GM23338 (cell line): ENCODE measurements around the gene PIKFYVE. TPM values are rescaled to one million over a fixed set of nuclear protein-coding genes. Genes with fewer than 3 reads are reported as not detected.

ENCODE experiments used
- ATAC-seq: fragments of 200-7000 bp; cut with Tn5 transposase; 3 replicates; pipeline ENCODE4 v1.9.1; 2020
- DNase-seq: peaks from one replicate; pipeline ENCODE4 v3.0.0-alpha.2; 2015; ENCODE audit warnings: low spot score
- H2AFZ ChIP-seq: fragments of 200-600 bp; sonication (generic); 2 replicates; pipeline ENCODE4 v1.8.0; 2016; ENCODE audit warnings: antibody characterized with exemption, mild to moderate bottlenecking, moderate library complexity
- H3F3A ChIP-seq: fragments of 200-600 bp; sonication (generic); replicated peaks from 2 replicates; pipeline ENCODE4 v1.8.0; 2017; ENCODE audit warnings: antibody characterized with exemption, mixed run types, low read depth
- H3K27ac ChIP-seq: fragments of 200-600 bp; sonication (generic); 2 replicates; pipeline ENCODE4 v1.6.1; 2016; ENCODE audit warnings: low read depth
- H3K27me3 ChIP-seq: fragments of 200-600 bp; sonication (generic); 2 replicates; pipeline ENCODE4 v1.8.0; 2016; ENCODE audit warnings: mild to moderate bottlenecking, mixed run types, moderate library complexity; ENCODE audit not compliant: insufficient read depth
- H3K36me3 ChIP-seq: fragments of 200-600 bp; sonication (generic); 2 replicates; pipeline ENCODE4 v1.8.0; 2016; ENCODE audit warnings: mild to moderate bottlenecking; ENCODE audit not compliant: insufficient read depth
- H3K4me1 ChIP-seq: fragments of 200-600 bp; sonication (generic); 2 replicates; pipeline ENCODE4 v1.8.0; 2016; ENCODE audit warnings: mild to moderate bottlenecking, moderate library complexity; ENCODE audit not compliant: insufficient read depth
- H3K4me2 ChIP-seq: fragments of 200-600 bp; sonication (generic); 2 replicates; pipeline ENCODE4 v1.7.1; 2017; ENCODE audit warnings: mixed run types
- H3K4me3 ChIP-seq: fragments of 200-600 bp; sonication (generic); 2 replicates; pipeline ENCODE4 v1.6.1; 2016; ENCODE audit warnings: mixed run types
- H3K79me2 ChIP-seq: fragments of 200-600 bp; sonication (generic); replicated peaks from 2 replicates; pipeline ENCODE4 v1.8.0; 2017; ENCODE audit warnings: mild to moderate bottlenecking; ENCODE audit not compliant: insufficient read depth
- H3K9me2 ChIP-seq: fragments of 200-600 bp; sonication (generic); 2 replicates; pipeline ENCODE4 v1.8.0; 2017; ENCODE audit not compliant: insufficient read depth
- H4K20me1 ChIP-seq: fragments of 200-600 bp; sonication (generic); replicated peaks from 2 replicates; pipeline ENCODE4 v1.8.0; 2017; ENCODE audit warnings: mild to moderate bottlenecking; ENCODE audit not compliant: insufficient read depth
- H3K27ac Mint-ChIP-seq: 2 replicates; pipeline ENCODE4 v1.8.0; 2020; ENCODE audit warnings: inconsistent platforms, mild to moderate bottlenecking, moderate library complexity, mixed read lengths
- H3K27me3 Mint-ChIP-seq: 3 replicates; pipeline ENCODE4 v1.8.0; 2022; ENCODE audit warnings: low read depth, mild to moderate bottlenecking, moderate library complexity, mixed read lengths, inconsistent platforms; ENCODE audit not compliant: insufficient read depth, poor library complexity
- H3K36me3 Mint-ChIP-seq: 3 replicates; pipeline ENCODE4 v1.8.0; 2021; ENCODE audit warnings: low read depth, mild to moderate bottlenecking, inconsistent platforms, moderate library complexity, mixed read lengths
- H3K4me1 Mint-ChIP-seq: 3 replicates; pipeline ENCODE4 v1.8.0; 2020; ENCODE audit warnings: mild to moderate bottlenecking, inconsistent platforms, mixed read lengths
- H3K4me3 Mint-ChIP-seq: 3 replicates; pipeline ENCODE4 v1.8.0; 2021; ENCODE audit warnings: moderate library complexity, mild to moderate bottlenecking, inconsistent platforms, mixed read lengths
- H3K9me3 Mint-ChIP-seq: 3 replicates; pipeline ENCODE4 v1.8.0; 2020; ENCODE audit warnings: moderate library complexity, mild to moderate bottlenecking, inconsistent platforms, mixed read lengths
- CREB1 ChIP-seq: fragments of 250-450 bp; sonication (Bioruptor Pico); IDR thresholded peaks from 2 replicates; pipeline ENCODE4 v1.5.0; 2020; ENCODE audit warnings: low read depth, mild to moderate bottlenecking, moderate library complexity
- EZH2phosphoT487 ChIP-seq: fragments of 200-600 bp; sonication (generic); IDR thresholded peaks from one replicate; pipeline ENCODE4 v1.8.1; 2018; ENCODE audit warnings: antibody characterized with exemption; ENCODE audit not compliant: unreplicated experiment
- JUNB ChIP-seq: IDR thresholded peaks from one replicate; pipeline ENCODE4 v1.6.1; 2016; ENCODE audit warnings: antibody characterized with exemption; ENCODE audit not compliant: unreplicated experiment
- NANOG ChIP-seq: IDR thresholded peaks from 2 replicates; pipeline ENCODE4 v1.6.1; 2016; ENCODE audit warnings: antibody characterized with exemption, borderline replicate concordance
- POLR2AphosphoS5 ChIP-seq: IDR thresholded peaks from 2 replicates; pipeline ENCODE4 v1.6.1; 2016; ENCODE audit warnings: antibody characterized with exemption, low read depth
- ZNF114 ChIP-seq: fragments of 250-450 bp; sonication (Bioruptor Pico); IDR thresholded peaks from 2 replicates; pipeline ENCODE4 v1.5.0; 2020; ENCODE audit warnings: mild to moderate bottlenecking, moderate library complexity
- ZNF331 ChIP-seq: fragments of 250-450 bp; sonication (Bioruptor Pico); IDR thresholded peaks from 2 replicates; pipeline ENCODE4 v1.5.0; 2020; ENCODE audit warnings: low read depth, mild to moderate bottlenecking, moderate library complexity
- polyA plus RNA-seq: library from polyadenylated mRNA; unstranded; fragments of >200 nt; fragmentation: Nextera tagmentation; extraction: Ambion mirVana; gene quantifications from 2 replicates; pipeline ENCODE4 v1.2.1, GENCODE V29; 2016
- total RNA-seq: library from RNA; depleted of rRNA; stranded (reverse); fragments of >200 nt; shearing (Covaris generic); gene quantifications from 2 replicates; pipeline ENCODE4 v1.2.3, GENCODE V29; 2014
- TF ChIP-seq, protein P1 (sequence below), 2 experiments: fragments of 200-600 bp in 1 of 2; sonication (generic) in 1 of 2; conservative IDR thresholded peaks; 2 replicates each; pipeline versions ENCODE4 v1.5.1 to v1.6.1; 2016 to 2017; ENCODE audit warnings: antibody characterized with exemption in 2 of 2, low read depth in 2 of 2, mild to moderate bottlenecking in 2 of 2, moderate library complexity in 1 of 2
- TF ChIP-seq, protein P2 (sequence below): fragments of 250-450 bp; sonication (Bioruptor Pico); IDR thresholded peaks from 2 replicates; pipeline ENCODE4 v1.5.0; 2020; ENCODE audit warnings: mild to moderate bottlenecking, moderate library complexity
- TF ChIP-seq, protein P3 (sequence below): IDR thresholded peaks from one replicate; pipeline ENCODE4 v1.6.1; 2018; ENCODE audit warnings: antibody characterized with exemption; ENCODE audit not compliant: unreplicated experiment

PIKFYVE gene
- total and polyA plus RNA-seq, 2 experiments from 2014 or later: 15.1 to 48.0 TPM

DNA sequence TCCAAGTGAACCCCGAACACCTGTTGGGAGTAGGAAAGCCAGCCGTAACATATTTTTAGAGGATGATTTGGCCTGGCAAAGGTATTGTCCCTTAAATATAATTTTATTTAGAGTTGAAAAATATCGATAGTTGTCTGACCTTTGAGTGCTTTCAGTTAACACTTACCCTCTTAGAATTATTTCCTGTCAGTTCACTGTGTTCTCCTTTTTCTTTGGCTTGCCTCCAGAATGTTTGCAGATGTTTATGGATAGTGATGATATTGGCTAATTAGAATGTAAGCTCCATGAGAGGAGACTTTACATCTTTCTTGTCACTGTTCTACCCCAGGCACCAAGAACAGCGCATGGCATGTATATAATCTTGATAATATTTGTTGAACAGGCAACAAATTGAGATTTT, 19.8 kb downstream of the PIKFYVE start:
- peaks cover 3% of the 10 kb centered on the region for H4K20me1 ChIP-seq
- Mint-ChIP-seq H3K9me3 (peaks cover 2% of the 10 kb centered on the region; the same call in 1 of the 3 replicates), H3K4me1 (no peaks in the 10 kb centered on the region), H3K27me3 (no peaks in the 10 kb centered on the region), H3K36me3 (peaks cover 71% of the 10 kb centered on the region), H3K4me3 (no peak overlapping the region), H3K27ac (no peak overlapping the region)
- H3K79me2 ChIP-seq: peaks cover 11% of the 10 kb centered on the region; the same call in 1 of the 2 replicates
- H3K4me3 ChIP-seq: no peak overlapping the region
- H3K4me2 ChIP-seq: no peak overlapping the region
- ATAC-seq (no peak), DNase-seq (no peak)
- no peaks in the 10 kb centered on the region for H3K4me1 ChIP-seq
- H2AFZ ChIP-seq: no peak overlapping the region
- no peak overlapping the region for H3K27ac ChIP-seq
- H3K9me2 ChIP-seq: no peaks in the 10 kb centered on the region
- peaks cover 35% of the 10 kb centered on the region for H3K36me3 ChIP-seq
- no peak for TF ChIP-seq CREB1 (CRISPR knock-in tag)
- no peak for TF ChIP-seq JUNB
- no peaks in the 10 kb centered on the region for H3K27me3 ChIP-seq
- H3F3A ChIP-seq: no peaks in the 10 kb centered on the region

DNA sequence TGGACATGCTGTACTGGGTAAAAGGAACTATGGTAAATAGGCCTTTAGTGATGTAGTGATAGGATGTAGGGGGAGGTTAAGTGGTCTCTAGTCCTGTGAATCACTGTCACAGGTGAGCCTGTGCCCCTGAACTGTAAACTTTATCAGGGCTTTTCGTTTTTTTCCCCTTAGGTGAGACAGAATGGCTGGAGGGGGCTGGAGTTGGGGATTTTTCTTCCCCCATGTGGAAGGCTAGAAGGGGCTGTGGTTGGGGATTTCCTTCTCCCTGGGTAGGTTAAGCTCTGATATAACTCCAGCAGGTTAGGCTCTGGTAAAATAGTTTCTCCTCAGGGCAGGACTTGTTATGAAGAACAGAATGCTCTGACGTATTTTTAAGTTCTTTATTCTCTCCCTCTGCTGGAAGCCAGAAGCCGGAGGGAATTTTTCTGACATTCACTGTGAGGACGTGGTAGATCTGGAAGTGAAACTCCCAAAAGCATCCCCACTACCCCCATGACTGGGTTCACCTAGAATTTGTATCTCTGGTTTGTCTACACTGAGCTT, 28.5 kb downstream of the PIKFYVE start:
- Mint-ChIP-seq H3K4me3 (no peak overlapping the region), H3K4me1 (no peaks in the 10 kb centered on the region; the same call in 1 of the 3 replicates), H3K9me3 (peaks cover 2% of the 10 kb centered on the region; the same call in 1 of the 3 replicates), H3K27me3 (no peaks in the 10 kb centered on the region), H3K36me3 (peaks cover 48% of the 10 kb centered on the region), H3K27ac (no peak overlapping the region)
- Histone ChIP-seq H4K20me1 (peaks cover 8% of the 10 kb centered on the region; the same call in 1 of the 2 replicates), H3K79me2 (peaks cover 43% of the 10 kb centered on the region), H3K9me2 (no peaks in the 10 kb centered on the region), H3K36me3 (peaks cover 31% of the 10 kb centered on the region), H3K4me1 (no peaks in the 10 kb centered on the region), H2AFZ (no peak overlapping the region), H3K27me3 (no peaks in the 10 kb centered on the region), H3K4me3 (no peak overlapping the region), H3K4me2 (no peak overlapping the region), H3K27ac (no peak overlapping the region), H3F3A (no peaks in the 10 kb centered on the region)
- ATAC-seq (no peak), DNase-seq (no peak)
- TF ChIP-seq, protein P1, sequence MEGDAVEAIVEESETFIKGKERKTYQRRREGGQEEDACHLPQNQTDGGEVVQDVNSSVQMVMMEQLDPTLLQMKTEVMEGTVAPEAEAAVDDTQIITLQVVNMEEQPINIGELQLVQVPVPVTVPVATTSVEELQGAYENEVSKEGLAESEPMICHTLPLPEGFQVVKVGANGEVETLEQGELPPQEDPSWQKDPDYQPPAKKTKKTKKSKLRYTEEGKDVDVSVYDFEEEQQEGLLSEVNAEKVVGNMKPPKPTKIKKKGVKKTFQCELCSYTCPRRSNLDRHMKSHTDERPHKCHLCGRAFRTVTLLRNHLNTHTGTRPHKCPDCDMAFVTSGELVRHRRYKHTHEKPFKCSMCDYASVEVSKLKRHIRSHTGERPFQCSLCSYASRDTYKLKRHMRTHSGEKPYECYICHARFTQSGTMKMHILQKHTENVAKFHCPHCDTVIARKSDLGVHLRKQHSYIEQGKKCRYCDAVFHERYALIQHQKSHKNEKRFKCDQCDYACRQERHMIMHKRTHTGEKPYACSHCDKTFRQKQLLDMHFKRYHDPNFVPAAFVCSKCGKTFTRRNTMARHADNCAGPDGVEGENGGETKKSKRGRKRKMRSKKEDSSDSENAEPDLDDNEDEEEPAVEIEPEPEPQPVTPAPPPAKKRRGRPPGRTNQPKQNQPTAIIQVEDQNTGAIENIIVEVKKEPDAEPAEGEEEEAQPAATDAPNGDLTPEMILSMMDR (conservative IDR thresholded peaks at IDR 0.05; ENCODE audit: low read depth in 2 of 2): no peak
- TF ChIP-seq NANOG: no peak
- no peak for TF ChIP-seq CREB1 (CRISPR knock-in tag)
- no peak for TF ChIP-seq ZNF331 (CRISPR knock-in tag)
- no peak for TF ChIP-seq ZNF114 (CRISPR knock-in tag)
- TF ChIP-seq, protein P2, sequence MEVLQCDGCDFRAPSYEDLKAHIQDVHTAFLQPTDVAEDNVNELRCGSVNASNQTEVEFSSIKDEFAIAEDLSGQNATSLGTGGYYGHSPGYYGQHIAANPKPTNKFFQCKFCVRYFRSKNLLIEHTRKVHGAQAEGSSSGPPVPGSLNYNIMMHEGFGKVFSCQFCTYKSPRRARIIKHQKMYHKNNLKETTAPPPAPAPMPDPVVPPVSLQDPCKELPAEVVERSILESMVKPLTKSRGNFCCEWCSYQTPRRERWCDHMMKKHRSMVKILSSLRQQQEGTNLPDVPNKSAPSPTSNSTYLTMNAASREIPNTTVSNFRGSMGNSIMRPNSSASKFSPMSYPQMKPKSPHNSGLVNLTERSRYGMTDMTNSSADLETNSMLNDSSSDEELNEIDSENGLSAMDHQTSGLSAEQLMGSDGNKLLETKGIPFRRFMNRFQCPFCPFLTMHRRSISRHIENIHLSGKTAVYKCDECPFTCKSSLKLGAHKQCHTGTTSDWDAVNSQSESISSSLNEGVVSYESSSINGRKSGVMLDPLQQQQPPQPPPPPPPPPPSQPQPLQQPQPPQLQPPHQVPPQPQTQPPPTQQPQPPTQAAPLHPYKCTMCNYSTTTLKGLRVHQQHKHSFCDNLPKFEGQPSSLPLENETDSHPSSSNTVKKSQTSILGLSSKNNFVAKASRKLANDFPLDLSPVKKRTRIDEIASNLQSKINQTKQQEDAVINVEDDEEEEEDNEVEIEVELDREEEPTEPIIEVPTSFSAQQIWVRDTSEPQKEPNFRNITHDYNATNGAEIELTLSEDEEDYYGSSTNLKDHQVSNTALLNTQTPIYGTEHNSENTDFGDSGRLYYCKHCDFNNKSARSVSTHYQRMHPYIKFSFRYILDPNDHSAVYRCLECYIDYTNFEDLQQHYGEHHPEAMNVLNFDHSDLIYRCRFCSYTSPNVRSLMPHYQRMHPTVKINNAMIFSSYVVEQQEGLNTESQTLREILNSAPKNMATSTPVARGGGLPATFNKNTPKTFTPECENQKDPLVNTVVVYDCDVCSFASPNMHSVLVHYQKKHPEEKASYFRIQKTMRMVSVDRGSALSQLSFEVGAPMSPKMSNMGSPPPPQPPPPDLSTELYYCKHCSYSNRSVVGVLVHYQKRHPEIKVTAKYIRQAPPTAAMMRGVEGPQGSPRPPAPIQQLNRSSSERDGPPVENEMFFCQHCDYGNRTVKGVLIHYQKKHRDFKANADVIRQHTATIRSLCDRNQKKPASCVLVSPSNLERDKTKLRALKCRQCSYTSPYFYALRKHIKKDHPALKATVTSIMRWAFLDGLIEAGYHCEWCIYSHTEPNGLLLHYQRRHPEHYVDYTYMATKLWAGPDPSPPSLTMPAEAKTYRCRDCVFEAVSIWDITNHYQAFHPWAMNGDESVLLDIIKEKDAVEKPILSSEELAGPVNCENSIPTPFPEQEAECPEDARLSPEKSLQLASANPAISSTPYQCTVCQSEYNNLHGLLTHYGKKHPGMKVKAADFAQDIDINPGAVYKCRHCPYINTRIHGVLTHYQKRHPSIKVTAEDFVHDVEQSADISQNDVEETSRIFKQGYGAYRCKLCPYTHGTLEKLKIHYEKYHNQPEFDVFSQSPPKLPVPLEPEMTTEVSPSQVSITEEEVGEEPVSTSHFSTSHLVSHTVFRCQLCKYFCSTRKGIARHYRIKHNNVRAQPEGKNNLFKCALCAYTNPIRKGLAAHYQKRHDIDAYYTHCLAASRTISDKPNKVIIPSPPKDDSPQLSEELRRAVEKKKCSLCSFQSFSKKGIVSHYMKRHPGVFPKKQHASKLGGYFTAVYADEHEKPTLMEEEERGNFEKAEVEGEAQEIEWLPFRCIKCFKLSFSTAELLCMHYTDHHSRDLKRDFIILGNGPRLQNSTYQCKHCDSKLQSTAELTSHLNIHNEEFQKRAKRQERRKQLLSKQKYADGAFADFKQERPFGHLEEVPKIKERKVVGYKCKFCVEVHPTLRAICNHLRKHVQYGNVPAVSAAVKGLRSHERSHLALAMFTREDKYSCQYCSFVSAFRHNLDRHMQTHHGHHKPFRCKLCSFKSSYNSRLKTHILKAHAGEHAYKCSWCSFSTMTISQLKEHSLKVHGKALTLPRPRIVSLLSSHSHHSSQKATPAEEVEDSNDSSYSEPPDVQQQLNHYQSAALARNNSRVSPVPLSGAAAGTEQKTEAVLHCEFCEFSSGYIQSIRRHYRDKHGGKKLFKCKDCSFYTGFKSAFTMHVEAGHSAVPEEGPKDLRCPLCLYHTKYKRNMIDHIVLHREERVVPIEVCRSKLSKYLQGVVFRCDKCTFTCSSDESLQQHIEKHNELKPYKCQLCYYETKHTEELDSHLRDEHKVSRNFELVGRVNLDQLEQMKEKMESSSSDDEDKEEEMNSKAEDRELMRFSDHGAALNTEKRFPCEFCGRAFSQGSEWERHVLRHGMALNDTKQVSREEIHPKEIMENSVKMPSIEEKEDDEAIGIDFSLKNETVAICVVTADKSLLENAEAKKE: no peak
- TF ChIP-seq JUNB: no peak
- TF ChIP-seq EZH2phosphoT487: no peak
- no peak for TF ChIP-seq POLR2AphosphoS5
- TF ChIP-seq, protein P3, sequence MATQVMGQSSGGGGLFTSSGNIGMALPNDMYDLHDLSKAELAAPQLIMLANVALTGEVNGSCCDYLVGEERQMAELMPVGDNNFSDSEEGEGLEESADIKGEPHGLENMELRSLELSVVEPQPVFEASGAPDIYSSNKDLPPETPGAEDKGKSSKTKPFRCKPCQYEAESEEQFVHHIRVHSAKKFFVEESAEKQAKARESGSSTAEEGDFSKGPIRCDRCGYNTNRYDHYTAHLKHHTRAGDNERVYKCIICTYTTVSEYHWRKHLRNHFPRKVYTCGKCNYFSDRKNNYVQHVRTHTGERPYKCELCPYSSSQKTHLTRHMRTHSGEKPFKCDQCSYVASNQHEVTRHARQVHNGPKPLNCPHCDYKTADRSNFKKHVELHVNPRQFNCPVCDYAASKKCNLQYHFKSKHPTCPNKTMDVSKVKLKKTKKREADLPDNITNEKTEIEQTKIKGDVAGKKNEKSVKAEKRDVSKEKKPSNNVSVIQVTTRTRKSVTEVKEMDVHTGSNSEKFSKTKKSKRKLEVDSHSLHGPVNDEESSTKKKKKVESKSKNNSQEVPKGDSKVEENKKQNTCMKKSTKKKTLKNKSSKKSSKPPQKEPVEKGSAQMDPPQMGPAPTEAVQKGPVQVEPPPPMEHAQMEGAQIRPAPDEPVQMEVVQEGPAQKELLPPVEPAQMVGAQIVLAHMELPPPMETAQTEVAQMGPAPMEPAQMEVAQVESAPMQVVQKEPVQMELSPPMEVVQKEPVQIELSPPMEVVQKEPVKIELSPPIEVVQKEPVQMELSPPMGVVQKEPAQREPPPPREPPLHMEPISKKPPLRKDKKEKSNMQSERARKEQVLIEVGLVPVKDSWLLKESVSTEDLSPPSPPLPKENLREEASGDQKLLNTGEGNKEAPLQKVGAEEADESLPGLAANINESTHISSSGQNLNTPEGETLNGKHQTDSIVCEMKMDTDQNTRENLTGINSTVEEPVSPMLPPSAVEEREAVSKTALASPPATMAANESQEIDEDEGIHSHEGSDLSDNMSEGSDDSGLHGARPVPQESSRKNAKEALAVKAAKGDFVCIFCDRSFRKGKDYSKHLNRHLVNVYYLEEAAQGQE: no peak
